ENCODE data around the gene BACE1.
"Not testable (repeated sequence)": the region's sequence is repeated elsewhere in the genome, so short reads cannot be mapped to it uniquely, and the experiment has no call there.

The BACE1 gene

DNA sequence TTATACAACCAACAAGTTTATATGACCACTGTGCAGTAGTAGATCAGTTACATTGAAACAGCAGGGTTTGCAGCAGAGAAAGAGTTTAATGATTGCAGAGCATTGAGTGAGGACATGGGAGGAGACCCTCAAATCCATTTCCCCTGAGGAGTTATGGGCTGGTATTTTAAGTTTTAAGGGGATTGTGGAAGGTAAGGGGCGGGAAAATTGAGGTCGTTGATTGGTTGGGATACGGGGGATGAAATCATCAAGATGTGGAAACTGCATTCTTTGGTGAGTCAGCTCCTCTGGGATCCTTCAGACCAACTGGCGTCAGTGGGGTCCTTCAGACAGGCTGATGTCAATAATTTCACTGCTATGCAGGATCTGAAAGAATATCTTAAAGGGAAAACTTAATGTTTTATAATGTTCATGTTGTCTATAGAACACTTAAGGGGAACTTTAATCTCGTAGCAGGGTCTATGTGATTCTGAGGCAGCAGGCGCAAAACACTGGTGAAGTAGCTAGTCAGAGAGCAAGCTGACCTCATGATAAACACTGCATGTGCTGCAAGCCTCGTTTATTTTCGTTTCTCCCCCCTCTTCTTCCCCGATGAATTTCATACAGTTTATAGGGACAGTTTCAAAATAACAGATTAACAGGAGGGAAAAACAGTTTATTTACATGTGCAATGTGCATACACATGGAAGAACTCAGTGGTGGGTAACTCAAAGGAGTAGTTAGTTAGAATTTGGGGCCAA lies 42.3 kb downstream of the BACE1 start:
- DNase-seq (ENCODE audit: low spot score) = peak; percentile 64

DNA sequence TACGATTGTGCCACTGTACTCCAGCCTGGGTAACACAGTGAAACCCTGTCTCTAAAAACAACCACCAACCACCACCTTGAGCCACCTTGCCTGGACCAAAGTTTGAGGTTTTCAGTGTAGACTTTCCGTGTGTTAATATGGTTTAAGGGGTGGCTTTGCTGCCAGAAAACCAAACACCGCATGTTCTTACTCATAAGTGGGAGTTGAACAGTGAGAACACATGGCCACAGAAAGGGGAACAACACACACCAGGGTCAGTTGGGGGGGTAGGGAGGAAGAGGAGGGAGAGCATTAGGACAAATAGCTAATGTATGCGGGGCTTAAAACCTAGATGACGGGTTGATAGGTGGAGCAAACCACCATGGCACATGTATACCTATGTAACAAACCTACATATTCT lies 43.9 kb downstream of the BACE1 start:
- not testable (repeated sequence) for DNase-seq (ENCODE audit: low spot score)

- DNase-seq (ENCODE audit: low spot score) = no peak
Measured at GRCh38 chr11:117271208-117271607, 44.8 kb downstream of the BACE1 start.

DNA sequence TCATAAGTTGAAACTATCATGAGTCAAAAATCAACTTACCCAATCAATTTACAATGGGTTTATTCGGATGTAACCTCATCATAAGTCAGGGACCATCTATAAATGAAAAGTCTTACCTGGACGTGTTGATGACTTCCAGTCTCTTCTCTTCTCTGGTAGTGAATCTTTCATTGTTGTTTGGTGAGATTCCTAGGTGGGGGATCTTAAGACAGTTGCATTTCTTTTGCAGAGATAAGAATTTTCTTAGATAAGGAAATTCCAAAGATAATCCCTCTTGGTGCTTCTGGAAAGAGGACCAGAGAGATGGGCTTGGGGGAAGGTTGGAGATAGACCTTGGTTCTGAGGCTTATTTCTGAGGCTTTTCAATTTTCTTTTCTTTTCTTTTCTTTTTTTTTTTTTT lies 46.2 kb downstream of the BACE1 start:
- DNase-seq (ENCODE audit: low spot score) = no peak

GRCh38 chr11:117265745-117266144 lies 50.3 kb downstream of the BACE1 start:
- no peak for DNase-seq (ENCODE audit: low spot score)

DNA sequence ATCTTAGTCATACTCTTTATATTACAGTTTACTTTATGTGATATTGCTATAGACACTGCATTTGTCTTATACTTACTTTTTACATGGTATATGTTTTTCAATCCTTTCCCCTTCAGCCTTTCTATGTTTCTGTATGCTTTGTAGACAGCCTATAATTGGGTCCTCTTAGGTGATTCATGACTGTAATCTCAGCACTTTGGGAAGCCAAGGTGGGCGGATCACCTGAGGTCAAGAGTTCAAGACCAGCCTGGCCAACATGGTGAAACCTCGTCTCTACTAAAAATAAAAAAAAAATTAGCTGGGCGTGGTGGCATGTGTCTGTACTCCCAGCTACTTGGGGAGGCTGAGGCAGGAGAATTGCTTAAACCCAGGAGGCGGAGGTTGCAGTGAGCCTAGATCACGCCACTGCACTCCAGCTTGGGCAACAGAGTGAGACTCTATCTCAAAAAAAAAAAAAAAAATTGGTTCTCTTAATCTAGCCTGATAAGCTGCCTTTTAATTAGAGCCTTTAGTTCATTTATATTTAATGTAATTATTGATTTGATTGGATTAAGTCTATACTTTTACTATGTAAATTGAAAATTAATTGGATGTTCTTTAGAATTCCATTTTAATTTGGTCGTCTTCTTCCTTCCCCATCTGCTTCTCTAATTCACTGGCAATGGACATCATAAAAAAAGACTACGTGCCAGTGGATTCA lies 51.3 kb downstream of the BACE1 start:
- not testable (repeated sequence) for DNase-seq (ENCODE audit: low spot score)

DNA sequence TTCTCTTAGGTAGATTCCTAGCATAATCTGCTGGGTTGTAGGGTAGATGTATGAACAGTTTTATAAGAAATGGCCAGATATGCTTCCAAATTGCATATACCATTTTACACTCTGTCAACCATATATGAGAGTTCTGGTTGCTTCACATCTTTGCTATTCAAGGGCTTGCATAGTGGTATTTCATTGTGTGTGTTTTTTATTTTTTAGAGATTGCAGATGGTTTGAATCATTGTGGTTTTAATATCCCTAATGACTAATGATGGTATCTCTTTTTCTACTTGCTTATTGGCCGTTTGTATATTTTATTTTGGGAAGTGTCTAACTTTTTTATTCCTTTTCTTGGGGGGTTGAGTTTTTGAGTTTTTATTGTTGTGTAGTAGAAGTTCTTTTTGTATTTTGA lies 56.6 kb downstream of the BACE1 start:
- peak; percentile 56 for DNase-seq (ENCODE audit: low spot score)

DNA sequence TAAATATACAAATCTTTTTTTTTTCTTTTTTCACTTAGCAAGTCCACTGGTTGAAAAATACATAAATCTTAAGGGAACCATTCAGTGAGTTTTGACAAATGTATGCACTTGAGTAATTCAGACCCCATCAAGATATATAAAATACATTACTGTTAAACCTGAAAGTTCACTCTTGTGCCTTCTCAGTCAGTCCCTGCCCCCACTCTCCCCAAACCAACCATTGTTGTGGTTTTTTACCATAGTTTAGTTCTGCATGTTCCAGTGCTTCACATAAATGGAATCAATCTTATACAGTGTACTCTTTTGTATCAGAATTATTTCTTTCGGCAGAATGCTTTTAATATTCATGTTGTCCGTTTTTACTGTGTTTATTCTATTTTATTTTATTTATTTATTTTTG lies 57.5 kb downstream of the BACE1 start:
- no peak for DNase-seq (ENCODE audit: low spot score)

GRCh38 chr11:117256573-117256972 lies 59.5 kb downstream of the BACE1 start:
- peak; percentile 57 for DNase-seq (ENCODE audit: low spot score)

GRCh38 chr11:117255966-117256365 lies 60.1 kb downstream of the BACE1 start:
- DNase-seq (ENCODE audit: low spot score) = no peak

GRCh38 chr11:117251506-117251905 lies 64.5 kb downstream of the BACE1 start:
- no peak for DNase-seq (ENCODE audit: low spot score)

DNA sequence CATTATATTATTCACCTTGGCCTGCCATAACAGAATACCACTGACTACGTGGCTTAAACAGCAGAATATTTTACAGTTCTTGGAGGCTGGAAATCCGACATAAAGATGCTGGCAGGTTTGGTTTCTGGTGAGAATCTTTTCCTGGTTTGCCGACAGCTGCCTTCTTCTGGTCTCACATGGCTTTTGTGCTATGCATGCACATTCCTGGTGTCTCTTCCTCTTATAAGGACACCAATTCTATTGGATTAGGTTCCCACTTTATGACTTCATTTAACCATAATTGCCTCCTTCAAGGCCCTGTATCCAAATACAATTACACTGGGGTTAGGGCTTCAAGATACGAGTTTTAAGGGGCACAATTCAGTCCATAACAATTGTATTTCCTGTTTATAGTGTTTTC lies 66.5 kb downstream of the BACE1 start:
- no peak for DNase-seq (ENCODE audit: low spot score)

DNA sequence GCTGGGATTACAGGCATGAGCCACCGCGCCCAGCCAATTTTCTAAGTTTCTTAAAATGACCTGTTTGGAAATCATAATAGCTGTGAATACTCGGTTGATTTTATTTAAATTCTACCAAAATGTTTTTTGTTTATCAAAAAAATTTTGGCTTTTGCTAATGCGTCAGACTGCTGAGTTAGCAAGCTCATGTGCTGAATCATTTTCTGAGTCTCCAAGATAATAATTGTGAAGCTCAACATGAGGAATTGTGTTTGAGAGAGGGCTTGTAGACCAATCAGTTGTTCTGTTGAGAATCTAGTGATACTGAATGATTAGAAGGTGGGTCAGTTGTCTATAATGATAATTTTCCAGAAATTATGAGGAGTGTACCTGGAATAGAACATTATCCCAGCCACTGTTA lies 67.7 kb downstream of the BACE1 start:
- DNase-seq (ENCODE audit: low spot score) = no peak

DNA sequence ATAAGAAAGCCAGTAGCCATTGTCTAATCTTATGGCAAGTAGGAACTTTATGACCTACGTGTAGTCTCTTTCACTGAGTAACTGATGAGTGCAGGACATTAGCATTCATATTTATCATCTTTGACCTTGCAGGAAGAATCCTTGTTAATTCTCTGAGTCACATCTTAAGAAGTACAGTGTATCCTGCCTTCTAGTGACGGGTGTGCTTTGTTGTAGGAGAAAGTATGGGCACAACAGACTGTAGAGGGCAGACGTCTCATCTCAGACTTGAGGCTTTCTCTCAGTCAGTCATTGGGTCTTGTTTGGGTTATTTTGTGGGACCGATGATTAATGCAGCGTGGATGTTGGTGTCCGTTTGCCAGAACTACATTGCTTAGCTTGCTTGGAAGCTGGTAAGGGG lies 76.8 kb downstream of the BACE1 start:
- peak; percentile 94 for DNase-seq (ENCODE audit: low spot score)

DNA sequence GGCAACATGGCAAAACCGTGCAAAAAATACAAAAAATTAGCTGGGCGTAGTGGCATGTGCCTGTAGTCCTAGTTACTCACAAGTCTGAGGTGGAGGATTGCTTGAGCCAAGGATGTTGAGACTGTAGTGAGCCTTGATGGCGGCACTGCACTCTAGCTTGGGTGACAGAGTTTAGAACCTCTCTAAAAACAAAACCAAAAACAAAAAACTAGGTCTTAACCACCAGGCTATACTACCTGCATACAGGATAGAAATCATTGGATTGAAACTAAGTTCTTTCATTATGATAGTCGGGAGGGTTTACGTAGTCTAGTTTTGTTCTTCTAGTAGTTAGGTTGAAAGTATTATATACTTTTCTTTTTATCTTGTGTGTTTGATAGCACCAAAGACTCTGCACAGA lies 77.8 kb downstream of the BACE1 start:
- no peak for DNase-seq (ENCODE audit: low spot score)
